HEK293T (cell line): ENCODE results near the gene TBC1D24.

Source experiments
- BHLHE40 ChIP-seq: fragments of 450-650 bp; IDR thresholded peaks from 2 replicates; pipeline ENCODE4 v1.6.1; 2016; ENCODE audit warnings: mild to moderate bottlenecking, moderate library complexity, borderline replicate concordance
- ELF4 ChIP-seq: fragments of 450-650 bp; IDR thresholded peaks from 2 replicates; pipeline ENCODE4 v1.6.1; 2017; ENCODE audit warnings: antibody characterized with exemption
- FOXA1 ChIP-seq: fragments of 450-650 bp; IDR thresholded peaks from 2 replicates; pipeline ENCODE4 v1.6.1; 2016; ENCODE audit warnings: mild to moderate bottlenecking
- FOXK2 ChIP-seq: fragments of 450-650 bp; IDR thresholded peaks from 2 replicates; pipeline ENCODE4 v1.6.1; 2016; ENCODE audit warnings: mild to moderate bottlenecking
- FOXM1 ChIP-seq: fragments of 450-650 bp; IDR thresholded peaks from 2 replicates; pipeline ENCODE4 v1.6.1; 2017; ENCODE audit warnings: mild to moderate bottlenecking, borderline replicate concordance
- HDGF ChIP-seq: fragments of 450-650 bp; IDR thresholded peaks from 2 replicates; pipeline ENCODE4 v1.6.1; 2017; ENCODE audit warnings: antibody characterized with exemption, borderline replicate concordance
- L3MBTL2 ChIP-seq: fragments of 450-650 bp; conservative IDR thresholded peaks from 2 replicates; pipeline ENCODE4 v1.6.1; 2016; ENCODE audit warnings: mild to moderate bottlenecking
- LEF1 ChIP-seq: fragments of 450-650 bp; IDR thresholded peaks from 2 replicates; pipeline ENCODE4 v1.6.1; 2017; ENCODE audit warnings: mild to moderate bottlenecking, borderline replicate concordance
- NFRKB ChIP-seq: fragments of 450-650 bp; IDR thresholded peaks from 2 replicates; pipeline ENCODE4 v1.6.1; 2016; ENCODE audit warnings: mild to moderate bottlenecking, moderate library complexity
- SP1 ChIP-seq: fragments of 450-650 bp; IDR thresholded peaks from 2 replicates; pipeline ENCODE4 v1.6.1; 2017
- SUZ12 ChIP-seq: fragments of 450-650 bp; IDR thresholded peaks from 2 replicates; pipeline ENCODE4 v1.6.1; 2016; ENCODE audit warnings: mild to moderate bottlenecking
- TARDBP ChIP-seq: fragments of 450-650 bp; IDR thresholded peaks from 2 replicates; pipeline ENCODE4 v1.6.1; 2016
- ZNF384 ChIP-seq: fragments of 450-650 bp; IDR thresholded peaks from 2 replicates; pipeline ENCODE4 v1.6.1; 2016
- TF ChIP-seq, protein P1 (sequence below): fragments of 450-650 bp; IDR thresholded peaks from 2 replicates; pipeline ENCODE4 v1.6.1; 2016

DNA sequence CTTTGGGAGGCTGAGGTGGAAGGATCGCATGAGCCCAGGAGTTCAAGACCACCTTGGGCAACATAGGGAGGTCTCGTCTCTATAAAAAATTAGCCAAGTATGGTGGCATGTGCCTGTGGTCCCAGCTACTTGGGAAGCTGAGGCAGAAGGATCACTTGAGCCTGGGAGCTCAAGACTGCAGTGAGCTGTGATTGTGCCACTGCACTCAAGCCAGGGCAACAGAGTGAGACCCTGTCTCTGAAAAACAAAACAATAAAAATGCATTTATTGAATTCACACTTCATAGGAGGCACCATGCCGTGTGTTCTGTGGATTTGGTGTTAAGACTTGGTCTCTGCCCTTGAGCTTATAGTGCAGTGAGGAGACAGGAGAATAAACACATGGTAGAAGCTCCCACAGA is 2.4 kb downstream of the TBC1D24 start:
- TF ChIP-seq SP1 (no peak), SUZ12 (no peak), ZNF384 (no peak), TARDBP (no peak), FOXM1 (no peak), FOXK2 (no peak), FOXA1 (no peak), ELF4 (no peak), LEF1 (no peak), HDGF (no peak), L3MBTL2 (no peak), NFRKB (no peak), BHLHE40 (no peak)
- TF ChIP-seq, protein P1, sequence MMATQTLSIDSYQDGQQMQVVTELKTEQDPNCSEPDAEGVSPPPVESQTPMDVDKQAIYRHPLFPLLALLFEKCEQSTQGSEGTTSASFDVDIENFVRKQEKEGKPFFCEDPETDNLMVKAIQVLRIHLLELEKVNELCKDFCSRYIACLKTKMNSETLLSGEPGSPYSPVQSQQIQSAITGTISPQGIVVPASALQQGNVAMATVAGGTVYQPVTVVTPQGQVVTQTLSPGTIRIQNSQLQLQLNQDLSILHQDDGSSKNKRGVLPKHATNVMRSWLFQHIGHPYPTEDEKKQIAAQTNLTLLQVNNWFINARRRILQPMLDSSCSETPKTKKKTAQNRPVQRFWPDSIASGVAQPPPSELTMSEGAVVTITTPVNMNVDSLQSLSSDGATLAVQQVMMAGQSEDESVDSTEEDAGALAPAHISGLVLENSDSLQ, result no peak
